ENCODE data around the gene ANXA10. TPM values are rescaled to one million over a fixed set of nuclear protein-coding genes. Genes with fewer than 3 reads are reported as not detected.

The ANXA10 gene
- total and polyA plus RNA-seq, 2 of the 8 experiments (the other 6 are each of a cell fraction or from before 2014, with no cell fraction given): not detected

DNA sequence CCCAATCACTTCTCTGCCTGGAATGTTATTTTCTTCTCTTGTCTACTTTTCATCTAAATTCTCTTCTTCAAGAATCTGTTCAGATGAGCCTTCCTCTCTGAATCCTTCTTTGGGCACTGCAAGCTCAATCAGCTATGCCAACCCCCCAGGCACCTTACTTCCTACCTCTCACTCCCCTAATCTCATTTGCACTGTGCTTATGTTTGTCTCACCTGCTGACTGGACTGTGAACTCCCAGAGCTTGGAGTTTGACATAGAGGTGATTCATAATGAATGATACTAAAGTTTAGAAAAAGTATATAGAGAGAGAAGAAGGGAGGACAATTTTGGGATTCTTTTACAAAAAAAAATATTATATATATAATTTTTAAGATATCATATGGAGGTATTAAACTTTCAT, 36.3 kb downstream of the ANXA10 start:
- H3K23me2 ChIP-seq (ENCODE audit: low read depth, low read length): no peaks in the 10 kb centered on the region
- ChIA-PET CTCF (ENCODE audit: partially characterized antibody) (interaction anchor here (1.2 kb wide), 1 partner anchor 25 kb away, joined by 3 read pairs; no protein-coding TSS in a partner anchor), POLR2A (ENCODE audit: partially characterized antibody) (no interaction called here)
- H4K91ac ChIP-seq (replicated peaks; ENCODE audit: insufficient read length, low read length): no peak overlapping the region
- H3K9me3 ChIP-seq (ENCODE audit: insufficient read depth in 2 of 2, low read depth in 1 of 2, low read length in 1 of 2): no peaks in the 10 kb centered on the region
- no peak overlapping the region for H2BK5ac ChIP-seq (ENCODE audit: low read depth, low read length)
- H3K27me3 ChIP-seq (replicated peaks in 1 of 4; ENCODE audit: control insufficient read depth in 3 of 4, extremely low read depth in 1 of 4, insufficient read depth in 3 of 4, low read length in 3 of 4): no peaks in the 10 kb centered on the region
- no peak overlapping the region for H4K8ac ChIP-seq (ENCODE audit: extremely low read depth, insufficient read depth, low read length)
- H3K14ac ChIP-seq (ENCODE audit: insufficient read length): no peak overlapping the region
- H4K20me1 ChIP-seq (replicated peaks in 1 of 2; ENCODE audit: control insufficient read depth in 1 of 2, insufficient read depth in 2 of 2, low read length in 2 of 2): no peaks in the 10 kb centered on the region
- H3K36me3 ChIP-seq (ENCODE audit: control insufficient read depth in 2 of 4, insufficient read depth in 4 of 4, low read length in 3 of 4): no peaks in the 10 kb centered on the region
- TF ChIP-seq POLR2AphosphoS5 (IDR thresholded peaks at IDR 0.05; ENCODE audit: low read depth, low read length) (no peak), SIX5 (IDR thresholded peaks at IDR 0.05; ENCODE audit: low read depth, low read length) (no peak), SP1 (IDR thresholded peaks at IDR 0.05; ENCODE audit: low read depth, low read length) (no peak), CBX8 (IDR thresholded peaks at IDR 0.05; ENCODE audit: borderline replicate concordance, low read depth, low read length) (no peak), SAP30 (IDR thresholded peaks at IDR 0.05; ENCODE audit: insufficient read depth, insufficient replicate concordance, low read length) (no peak), JUN (IDR thresholded peaks at IDR 0.05; ENCODE audit: low read depth, low read length) (no peak), RXRA (IDR thresholded peaks at IDR 0.05; ENCODE audit: insufficient read depth, low read depth, low read length) (no peak)
- no peak overlapping the region for H3K27ac ChIP-seq (ENCODE audit: low read depth, low read length)
- no peak overlapping the region for H3K23ac ChIP-seq (ENCODE audit: insufficient read length)
- no peak overlapping the region for H3K18ac ChIP-seq (ENCODE audit: extremely low read depth, low read length)
- no peak overlapping the region for H3K9ac ChIP-seq (replicated peaks in 1 of 4; ENCODE audit: extremely low read depth in 1 of 4, low read depth in 3 of 4, low read length in 3 of 4)
- no peaks in the 10 kb centered on the region for H3K79me1 ChIP-seq (ENCODE audit: low read depth, low read length)
- no peaks in the 10 kb centered on the region for H3K4me1 ChIP-seq (replicated peaks in 1 of 4; ENCODE audit: control insufficient read depth in 3 of 4, insufficient read depth in 4 of 4, low read length in 3 of 4)
- H3K4me3 ChIP-seq (ENCODE audit: extremely low read depth in 1 of 4, insufficient read depth in 2 of 4, low read depth in 3 of 4, low read length in 4 of 4): no peak overlapping the region
- H3K4ac ChIP-seq (replicated peaks; ENCODE audit: insufficient read length, low read depth, low read length): no peak overlapping the region
- H2BK120ac ChIP-seq (replicated peaks; ENCODE audit: low read depth, low read length): no peak overlapping the region
- H2BK12ac ChIP-seq (ENCODE audit: low read depth, low read length): no peak overlapping the region
- no peak overlapping the region for H3K56ac ChIP-seq (replicated peaks; ENCODE audit: insufficient read length, low read depth, low read length)
- DNase-seq (ENCODE audit: low read depth in 1 of 2, low spot score in 2 of 2): no peak
- no peak overlapping the region for H3K4me2 ChIP-seq (ENCODE audit: insufficient read depth in 1 of 2, low read depth in 2 of 2, low read length in 2 of 2)
- no peaks in the 10 kb centered on the region for H3K79me2 ChIP-seq (ENCODE audit: control insufficient read depth in 1 of 2, insufficient read depth in 2 of 2, low read length in 2 of 2)
- H2BK20ac ChIP-seq (ENCODE audit: low read length): no peak overlapping the region
- H2AFZ ChIP-seq (ENCODE audit: low read length): 0 out of 2 replicates have a peak overlapping the region, but pooled peaks have one; percentile 44
- no peak overlapping the region for H2AK5ac ChIP-seq (ENCODE audit: low read depth, low read length)
- no peak overlapping the region for H2BK15ac ChIP-seq (ENCODE audit: low read length)
- no peak overlapping the region for H4K5ac ChIP-seq (ENCODE audit: insufficient read length, low read depth, low read length)
- no peak for FAIRE-seq

Measured in H1 (cell line).